Activated CD4-positive, CD25-positive, alpha-beta regulatory T cell treated with anti-CD3 and anti-CD28 coated beads, Interleukin-2, amount 50 U/mL, for 16 hours (primary cell): Measurements from ENCODE around the gene GNG14.
A peak's percentile ranks its signal among the peaks of the same experiment; 100 is the strongest.
"Not testable (repeated sequence)": the region's sequence is repeated elsewhere in the genome, so short reads cannot be mapped to it uniquely, and the experiment has no call there.

Source experiments
- DNase-seq: peaks from one replicate; pipeline ENCODE4 v3.0.0-alpha.2; 2020; ENCODE audit warnings: low read depth, low spot score

The GNG14 gene

GRCh38 chr19:12667731-12668302, 20.0 kb upstream of the GNG14 start:
- DNase-seq = no peak

GRCh38 chr19:12668346-12668745, 19.5 kb upstream of the GNG14 start:
- DNase-seq = no peak

- peak; percentile 34 for DNase-seq
Measured at GRCh38 chr19:12668932-12669269, 18.9 kb upstream of the GNG14 start.

- DNase-seq = peak; percentile 60
Measured at GRCh38 chr19:12669270-12670158, 18.3 kb upstream of the GNG14 start.

- DNase-seq = no peak
Measured at GRCh38 chr19:12670159-12670928, 17.5 kb upstream of the GNG14 start.

DNA sequence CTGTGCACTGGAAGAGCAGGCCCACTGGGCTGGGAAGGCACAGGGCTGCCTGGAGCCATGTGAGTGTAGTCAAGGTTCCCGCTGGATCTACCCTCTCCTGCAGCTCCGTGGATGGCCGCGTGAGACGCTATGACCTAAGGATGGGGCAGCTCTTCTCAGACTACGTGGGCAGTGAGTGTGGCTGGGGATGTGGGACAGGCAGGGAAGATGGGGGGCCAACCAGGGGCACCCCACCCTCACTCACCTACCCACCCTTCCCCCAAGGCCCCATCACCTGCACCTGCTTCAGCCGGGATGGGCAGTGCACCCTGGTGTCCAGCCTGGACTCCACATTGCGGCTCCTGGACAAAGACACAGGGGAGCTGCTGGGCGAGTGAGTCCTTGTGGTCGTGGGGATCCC, 15.1 kb upstream of the GNG14 start:
- no peak for DNase-seq

DNA sequence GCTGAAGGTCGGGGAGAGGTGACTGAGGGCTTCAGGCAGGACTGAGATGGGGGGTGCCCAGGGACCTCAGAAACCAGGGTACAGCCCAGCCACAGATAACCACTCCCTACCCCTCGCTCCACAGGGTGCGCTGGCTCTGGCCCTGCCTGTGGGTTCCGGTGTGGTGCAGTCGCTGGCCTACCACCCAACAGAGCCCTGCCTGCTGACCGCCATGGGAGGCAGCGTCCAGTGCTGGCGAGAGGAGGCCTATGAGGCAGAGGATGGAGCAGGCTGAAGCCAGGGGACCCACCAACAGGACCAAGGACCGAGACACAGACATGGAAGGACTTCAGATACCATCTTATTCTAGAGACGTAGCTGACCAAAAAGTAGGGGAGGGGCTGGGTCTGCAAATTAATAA, 12.4 kb upstream of the GNG14 start:
- no peak for DNase-seq

GRCh38 chr19:12675940-12676339, 11.9 kb upstream of the GNG14 start:
- DNase-seq = no peak

DNA sequence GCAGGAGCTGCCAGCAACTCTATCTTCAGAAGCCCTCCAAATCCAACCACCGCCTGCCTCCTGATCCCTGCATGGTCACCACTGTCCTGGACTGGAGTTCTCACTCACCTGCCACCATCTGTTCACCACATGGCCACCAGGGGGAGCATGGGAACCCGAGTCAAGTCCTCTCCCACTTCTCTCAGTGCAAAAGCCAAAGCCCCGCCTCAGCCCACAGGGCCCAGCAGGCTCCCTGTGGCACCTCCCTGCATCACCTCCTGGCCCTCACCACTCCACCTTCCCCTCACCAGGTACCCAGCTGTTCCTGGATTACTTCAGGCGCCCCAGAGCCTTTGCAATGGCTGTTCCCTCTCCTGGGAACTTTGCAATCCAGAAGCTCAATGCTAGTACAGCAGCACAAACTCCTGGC, 11.4 kb upstream of the GNG14 start:
- peak; percentile 74 for DNase-seq

DNA sequence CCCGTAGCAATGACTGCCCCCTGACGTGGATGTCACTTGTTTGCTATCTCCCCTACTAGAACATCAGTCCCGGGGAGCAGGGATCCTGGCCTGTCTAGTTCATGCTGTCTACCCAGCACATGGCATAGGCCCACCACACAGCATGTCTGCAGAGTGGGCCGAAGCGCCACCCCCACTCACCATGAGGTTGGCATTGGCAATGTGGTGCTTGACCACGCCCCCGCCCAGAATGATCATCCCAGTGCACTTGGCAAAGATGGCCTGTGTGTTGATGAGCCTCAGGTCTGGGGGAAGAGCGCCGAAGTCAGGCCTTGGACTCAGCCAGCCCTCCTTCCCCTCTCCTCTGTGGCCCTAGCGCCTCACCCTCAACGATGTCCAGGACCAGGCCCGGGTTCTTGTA, 10.9 kb upstream of the GNG14 start:
- DNase-seq = no peak

DNA sequence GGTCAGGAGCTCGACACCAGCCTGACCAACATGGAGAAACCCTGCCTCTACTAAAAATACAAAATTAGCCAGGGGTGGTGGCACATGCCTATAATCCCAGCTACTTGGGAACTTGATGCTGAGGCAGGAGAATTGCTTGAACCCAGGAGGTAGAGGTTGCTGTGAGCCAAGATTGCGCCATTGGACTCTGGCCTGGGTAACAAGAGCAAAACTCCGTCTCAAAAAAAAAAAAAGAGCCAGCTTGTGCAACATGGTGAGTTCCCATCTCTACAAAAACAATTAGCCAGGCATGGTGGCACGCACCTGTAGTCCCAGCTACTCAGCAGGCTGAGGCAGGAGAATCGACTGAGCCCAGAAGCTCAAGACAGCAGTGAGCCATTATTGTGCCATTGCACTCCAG, 9.8 kb upstream of the GNG14 start:
- DNase-seq = not testable (repeated sequence)

- no peak for DNase-seq
Measured at GRCh38 chr19:12680034-12680433, 7.8 kb upstream of the GNG14 start.

GRCh38 chr19:12681074-12681987, 6.5 kb upstream of the GNG14 start, which contains the start of gene DHPS:
TSS of gene DHPS (minus strand) at chr19:12681880. CDS start at chr19:12681766, 114 bp downstream.
- peak; percentile 86 for DNase-seq

- DNase-seq = no peak
Measured at GRCh38 chr19:12685831-12686230, 2.0 kb upstream of the GNG14 start.

DNA sequence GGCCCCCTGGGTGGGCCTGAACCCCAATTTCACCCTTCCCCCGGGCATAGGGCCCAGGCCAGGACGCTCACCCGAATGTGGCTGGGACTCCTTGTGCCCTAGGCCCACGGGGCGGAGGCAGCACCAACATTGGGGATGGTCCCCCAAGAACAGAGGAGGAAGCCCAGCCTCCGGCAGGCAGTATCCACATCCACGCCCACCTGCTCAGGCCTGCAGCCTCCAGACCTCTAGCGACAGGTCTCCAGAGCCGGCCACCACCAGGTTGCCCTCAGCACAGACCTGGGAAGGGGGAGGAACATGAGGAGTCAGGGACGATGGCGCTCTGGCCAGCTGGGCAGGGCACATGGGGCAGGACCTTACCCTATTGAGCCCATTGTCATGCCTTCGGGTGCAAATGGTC, 1.2 kb downstream of the GNG14 start:
- DNase-seq = no peak

- DNase-seq = no peak
Measured at GRCh38 chr19:12689581-12690216, 1.9 kb downstream of the GNG14 start.

- no peak for DNase-seq
Measured at GRCh38 chr19:12692960-12693359, 5.2 kb downstream of the GNG14 start.

DNA sequence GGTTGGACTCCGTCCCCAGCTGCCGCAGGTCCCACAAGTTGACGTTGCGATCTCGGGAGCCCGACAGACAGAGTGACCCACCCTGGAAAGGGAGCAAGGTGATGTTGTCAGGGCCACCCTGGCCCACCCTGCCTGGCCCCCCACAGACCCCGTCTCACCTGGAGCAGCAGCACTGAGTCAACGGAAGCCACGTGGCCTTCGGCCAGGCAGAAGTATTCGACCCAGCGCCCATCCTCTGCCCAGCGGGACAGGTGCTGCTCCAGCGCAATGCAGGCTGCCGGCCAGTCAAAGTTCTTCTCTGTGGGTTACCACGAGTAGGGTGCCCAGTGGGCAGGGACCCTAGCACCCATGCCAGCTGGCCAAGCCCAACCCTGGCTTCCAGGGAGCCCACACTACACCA, 6.8 kb downstream of the GNG14 start:
- no peak for DNase-seq

DNA sequence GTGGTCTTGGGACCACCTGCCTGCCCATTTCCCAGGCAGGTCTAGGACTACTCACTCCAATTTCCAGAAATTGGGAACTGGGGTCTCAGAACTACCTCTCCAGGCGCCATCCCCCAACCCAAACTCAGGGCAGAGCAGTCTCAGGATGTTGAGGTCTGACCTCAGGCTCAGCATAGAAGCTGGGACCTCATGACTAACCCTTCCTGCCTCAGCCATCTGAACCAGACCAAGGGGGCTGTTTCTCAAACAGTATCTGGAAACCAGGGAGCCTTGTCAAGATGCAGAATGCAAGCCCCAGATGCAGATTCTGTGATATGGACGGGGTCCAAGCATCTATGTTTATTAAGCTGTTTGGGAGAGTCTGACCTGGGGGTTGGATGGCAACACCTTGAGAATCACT, 7.3 kb downstream of the GNG14 start:
- DNase-seq = no peak

DNA sequence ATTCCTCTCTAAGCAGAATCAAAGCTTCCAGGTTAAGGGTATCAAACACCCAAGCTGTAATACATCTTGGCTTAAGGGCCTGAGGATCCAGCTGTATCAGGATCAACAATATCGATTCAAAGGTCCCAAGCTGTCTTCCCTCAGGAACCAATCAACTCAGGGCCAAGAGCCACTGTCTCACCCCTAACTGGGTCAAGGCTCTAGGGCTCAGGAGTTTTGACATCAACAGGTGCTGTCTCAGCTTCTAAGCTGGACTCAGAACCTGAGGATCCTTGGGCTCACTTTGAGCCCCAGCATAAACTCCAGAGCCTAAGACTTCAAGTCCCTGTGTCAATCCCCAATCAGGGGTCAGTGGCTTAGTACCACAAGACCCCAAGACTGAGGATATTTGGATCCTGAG, 7.7 kb downstream of the GNG14 start:
- DNase-seq = no peak

- DNase-seq = no peak
Measured at GRCh38 chr19:12695997-12696365, 8.2 kb downstream of the GNG14 start.
